Activated naive CD4-positive, alpha-beta T cell treated with Interleukin-2 at 50 U/mL for 16 hours (primary cell): Measurements from ENCODE around the gene CAMSAP2.
"Not testable (repeated sequence)": the region's sequence is repeated elsewhere in the genome, so short reads cannot be mapped to it uniquely, and the experiment has no call there.

Experiments
- DNase-seq: peaks from one replicate; pipeline ENCODE4 v3.0.0-alpha.2; 2020

CAMSAP2 gene

GRCh38 chr1:200738949-200739651 lies 407 bp downstream of the CAMSAP2 start:
- peak; percentile 58 for DNase-seq

GRCh38 chr1:200739702-200740570 lies 1.2 kb downstream of the CAMSAP2 start:
- no peak for DNase-seq

- no peak for DNase-seq
Observed at GRCh38 chr1:200740571-200741208, 2.0 kb downstream of the CAMSAP2 start.

- no peak for DNase-seq
Observed at GRCh38 chr1:200741551-200742207, 3.0 kb downstream of the CAMSAP2 start.

- no peak for DNase-seq
Observed at GRCh38 chr1:200744143-200744542, 5.5 kb downstream of the CAMSAP2 start.

- no peak for DNase-seq
Observed at GRCh38 chr1:200749090-200749489, 10.4 kb downstream of the CAMSAP2 start.

- not testable (repeated sequence) for DNase-seq
Observed at GRCh38 chr1:200750749-200751148, 12.1 kb downstream of the CAMSAP2 start.

GRCh38 chr1:200751717-200752116 lies 13.0 kb downstream of the CAMSAP2 start:
- DNase-seq: peak; percentile 12

- no peak for DNase-seq
Observed at GRCh38 chr1:200753650-200754198, 15.0 kb downstream of the CAMSAP2 start.

GRCh38 chr1:200755456-200755855 lies 16.8 kb downstream of the CAMSAP2 start:
- DNase-seq: no peak

- no peak for DNase-seq
Observed at GRCh38 chr1:200762089-200762488, 23.4 kb downstream of the CAMSAP2 start.

- DNase-seq: no peak
Observed at GRCh38 chr1:200767321-200767720, 28.6 kb downstream of the CAMSAP2 start.

- no peak for DNase-seq
Observed at GRCh38 chr1:200771625-200772555, 33.2 kb downstream of the CAMSAP2 start.

GRCh38 chr1:200774311-200774710 lies 35.6 kb downstream of the CAMSAP2 start:
- DNase-seq: no peak

- DNase-seq: no peak
Observed at GRCh38 chr1:200774735-200775444, 36.2 kb downstream of the CAMSAP2 start.

GRCh38 chr1:200775850-200776249 lies 37.2 kb downstream of the CAMSAP2 start:
- DNase-seq: no peak

GRCh38 chr1:200776949-200777348 lies 38.3 kb downstream of the CAMSAP2 start:
- no peak for DNase-seq

GRCh38 chr1:200778766-200779165 lies 40.1 kb downstream of the CAMSAP2 start:
- no peak for DNase-seq

GRCh38 chr1:200779326-200779725 lies 40.6 kb downstream of the CAMSAP2 start:
- DNase-seq: no peak

- no peak for DNase-seq
Observed at GRCh38 chr1:200780545-200781369, 42.1 kb downstream of the CAMSAP2 start.
